Measurements from ENCODE around the gene OR52B6. TPM values are rescaled to one million over a fixed set of nuclear protein-coding genes. Genes with fewer than 3 reads are reported as not detected.

OR52B6 gene
- total RNA-seq, result not detected in 2 replicates

GRCh38 chr11:5580577-5580976 lies at the start of gene OR52B6:
Gene OR52B6, plus strand, starts transcription at chr11:5580877. Its CDS starts 0 bp downstream, at chr11:5580877.

GRCh38 chr11:5548440-5548839 lies 32.2 kb upstream of the OR52B6 start, which contains the start of gene OR52H1:
Gene OR52H1, minus strand, starts transcription at chr11:5548540. Its CDS starts 3,035 bp downstream, at chr11:5545505.

GRCh38 chr11:5596607-5597201 lies 16.0 kb downstream of the OR52B6 start, which contains the start of gene TRIM6:
Gene TRIM6, plus strand, starts transcription at chr11:5596637. Its CDS starts 261 bp downstream, at chr11:5596898.

GRCh38 chr11:5624489-5625279 lies 44.0 kb downstream of the OR52B6 start, which contains the start of gene TRIM34:
Gene TRIM34, plus strand, starts transcription at chr11:5625001. Its CDS starts 7,331 bp downstream, at chr11:5632332.

Other genes starting within 250 kb of the OR52B6 start
- gene OR51B5, start 237.4 kb upstream of the OR52B6 start, total RNA-seq, result not detected in 2 replicates
- gene OR51B6, start 229.4 kb upstream of the OR52B6 start, total RNA-seq, result not detected in 2 replicates
- not detected in 2 replicates for gene OR51M1, start 197.1 kb upstream of the OR52B6 start, total RNA-seq
- gene OR51Q1, start 158.8 kb upstream of the OR52B6 start, total RNA-seq, result not detected in 2 replicates
- not detected in 2 replicates for gene OR51I1, start 139.4 kb upstream of the OR52B6 start, total RNA-seq
- not detected in 2 replicates for gene OR51I2, start 131.6 kb upstream of the OR52B6 start, total RNA-seq
- gene OR52D1, start 92.2 kb upstream of the OR52B6 start, total RNA-seq, result not detected in 2 replicates
- gene UBQLN3, start 70.9 kb upstream of the OR52B6 start, total RNA-seq, result under 0.01 and 0.08 TPM in 2 replicates
- 0.13 and 0.40 TPM in 2 replicates for gene UBQLNL, start 64.2 kb upstream of the OR52B6 start, total RNA-seq
- 0.16 TPM in 1 of 2 replicates, not detected in the other for gene OR52H1, start 32.3 kb upstream of the OR52B6 start, total RNA-seq
- gene TRIM6, start 15.8 kb downstream of the OR52B6 start, total RNA-seq, result 2.6 and 5.6 TPM in 2 replicates
- 8.0 and 10.4 TPM in 2 replicates for gene TRIM34, start 44.1 kb downstream of the OR52B6 start, total RNA-seq
- 28.4 and 30.4 TPM in 2 replicates for gene TRIM5, start 104.2 kb downstream of the OR52B6 start, total RNA-seq
- 9.3 and 28.7 TPM in 2 replicates for gene TRIM22, start 108.9 kb downstream of the OR52B6 start, total RNA-seq
- not detected in 2 replicates for gene OR56B1, start 155.6 kb downstream of the OR52B6 start, total RNA-seq
- not detected in 2 replicates for gene OR52N4, start 173.4 kb downstream of the OR52B6 start, total RNA-seq
- gene OR52N5, start 202.5 kb downstream of the OR52B6 start, total RNA-seq, result not detected in 2 replicates
- not detected in 2 replicates for gene OR52N1, start 210.4 kb downstream of the OR52B6 start, total RNA-seq
- not detected in 2 replicates for gene OR52N2, start 228.0 kb downstream of the OR52B6 start, total RNA-seq